ENCODE data around the gene TMEM250. TPM values are rescaled to one million over a fixed set of nuclear protein-coding genes. Genes with fewer than 3 reads are reported as not detected.

The TMEM250 gene
- total and polyA plus RNA-seq, 2 of the 4 experiments (the other 2 are of a cell fraction): 14.0 to 17.5 TPM

DNA sequence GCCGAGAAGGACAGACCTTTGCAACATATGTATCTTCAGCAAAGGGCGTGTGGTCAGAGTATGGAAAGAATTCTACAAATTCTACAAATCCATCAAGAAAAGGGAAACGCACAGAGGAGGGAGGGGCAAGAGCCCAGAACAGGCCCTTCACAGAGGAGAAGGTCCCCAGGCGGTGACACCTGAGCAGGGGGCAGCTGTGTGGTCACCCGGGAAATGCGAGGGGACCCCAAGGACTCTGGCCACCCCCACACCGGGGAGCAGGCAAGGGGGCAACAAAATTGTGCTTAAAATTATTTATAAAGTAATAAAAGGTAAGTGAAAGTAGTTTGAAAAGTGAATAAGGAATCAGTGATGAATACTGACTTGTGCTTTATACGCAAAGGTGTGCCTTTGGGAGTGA lies 41.2 kb downstream of the TMEM250 start:
- ChIA-PET CTCF (no interaction called here), POLR2A (ENCODE audit: unreplicated experiment) (no interaction called here)
- Histone ChIP-seq H3K14ac (replicated peaks; ENCODE audit: low read depth, low read length) (no peak overlapping the region), H3K4me2 (ENCODE audit: low read depth, low read length) (no peak overlapping the region), H2AK5ac (ENCODE audit: low read depth, low read length) (no peak overlapping the region), H2AFZ (replicated peaks; ENCODE audit: low read length, poor library complexity) (no peak overlapping the region), H3K23ac (ENCODE audit: low read depth, low read length) (no peak overlapping the region), H3K4ac (ENCODE audit: low read depth, low read length) (no peak overlapping the region), H4K91ac (ENCODE audit: insufficient read depth, low read depth, low read length) (no peak overlapping the region), H3K9me1 (ENCODE audit: insufficient read depth, low read length) (peaks cover 7% of the 10 kb centered on the region), H2BK5ac (ENCODE audit: low read depth, low read length, poor library complexity, severe bottlenecking) (no peak overlapping the region), H3K4me3 (ENCODE audit: insufficient read depth, low read depth, low read length) (no peak overlapping the region), H4K5ac (ENCODE audit: low read depth, low read length) (no peak overlapping the region), H3K27me3 (ENCODE audit: control insufficient read depth, insufficient read depth, low read length) (no peaks in the 10 kb centered on the region), H3K27ac (ENCODE audit: insufficient read depth, low read length) (no peak overlapping the region), H3K9ac (ENCODE audit: low read depth, low read length) (no peak overlapping the region), H3K18ac (ENCODE audit: low read depth, low read length) (no peak overlapping the region), H3K36me3 (ENCODE audit: control insufficient read depth, insufficient read depth, low read length) (peaks cover 20% of the 10 kb centered on the region), H2BK15ac (ENCODE audit: low read depth, low read length) (no peak overlapping the region), H2AK9ac (replicated peaks; ENCODE audit: low read depth, low read length, poor library complexity) (no peak overlapping the region), H2BK120ac (ENCODE audit: low read depth, low read length) (no peak overlapping the region), H3K9me3 (ENCODE audit: control insufficient read depth, insufficient read depth, low read length) (no peaks in the 10 kb centered on the region), H3K4me1 (ENCODE audit: control insufficient read depth, insufficient read depth, low read length) (peaks cover 7% of the 10 kb centered on the region; the same call in 1 of the 2 replicates), H4K8ac (ENCODE audit: low read depth in 2 of 2, low read length in 2 of 2) (no peak overlapping the region), H3K79me1 (ENCODE audit: low read depth in 1 of 2, low read length in 2 of 2) (peaks cover 32 to 84% of the 10 kb centered on the region in 2 experiments), H4K20me1 (ENCODE audit: insufficient read depth, low read length) (peaks cover 89% of the 10 kb centered on the region), H3K56ac (ENCODE audit: extremely low read depth, insufficient read depth, low read length) (no peak overlapping the region), H2BK20ac (ENCODE audit: low read depth, low read length) (no peak overlapping the region)
- BruUV-seq (replicated peaks): no TSS peak
- dilution Hi-C loops (cut with HindIII; ENCODE audit: low sequenced_read_pairs, unreplicated experiment) (no loop called here), in situ Hi-C loops (cut with MboI; ENCODE audit: low sequenced_read_pairs) (no loop called here), intact Hi-C loops (cut with micrococcal nuclease) (no loop called here)
- 100% methylated on average over 1 of the region's 8 CpGs; no CpG with 5 or more reads in 1 of the 2 experiments for WGBS, 2 experiments (ENCODE audit: extremely low coverage in 2 of 2, insufficient read length in 1 of 2)
- no peak for DNase-seq
- TF ChIP-seq SMC3 (IDR thresholded peaks at IDR 0.05; ENCODE audit: low read depth, low read length) (no peak), RFX5 (IDR thresholded peaks at IDR 0.05; ENCODE audit: low read depth, low read length) (no peak), CHD1 (IDR thresholded peaks at IDR 0.05; ENCODE audit: low read depth, low read length) (no peak), POLR2A (IDR thresholded peaks at IDR 0.05; ENCODE audit: low read depth, low read length) (no peak)
- no peak for ATAC-seq (ENCODE audit: low read depth)

Measured in IMR-90 (cell line).